Panc1 (cell line): Measurements from ENCODE around the gene NEGR1. TPM values are rescaled to one million over a fixed set of nuclear protein-coding genes. Genes with fewer than 3 reads are reported as not detected.

ENCODE experiments used
- ATAC-seq: fragments of 200-7000 bp; cut with Tn5 transposase; 2 replicates; pipeline ENCODE4 v1.9.1; 2020; ENCODE audit warnings: mild to moderate bottlenecking, moderate library complexity
- BruUV-seq: library from RNA; stranded (reverse); fragments of 400-500 nt; replicated peaks from 2 replicates; lab custom pipeline; 2021; lab: Mats Ljungman, UMichigan
- CTCF ChIA-PET: fragments of 300-600 bp; sonication (Branson Sonifier 250); formaldehyde crosslinking; loops from one replicate; lab custom pipeline; 2022; ENCODE audit warnings: antibody characterized with exemption; lab: Charles Lee
- POLR2A ChIA-PET: fragments of 300-600 bp; sonication (Branson Sonifier 250); formaldehyde crosslinking; loops from one replicate; lab custom pipeline; 2022; ENCODE audit warnings: antibody characterized with exemption; lab: Charles Lee
- DNase-seq: peaks from one replicate; pipeline ENCODE4 v3.0.0-alpha.2; 2010; ENCODE audit warnings: low read depth, low spot score
- H3K27ac ChIP-seq: 2 replicates; pipeline ENCODE4 v1.5.1; 2011; ENCODE audit warnings: mild to moderate bottlenecking, low read length, inconsistent platforms
- H3K27me3 ChIP-seq: fragments of 200-500 bp; sonication (Bioruptor generic); 2 replicates; pipeline ENCODE4 v1.6.0; 2014; ENCODE audit warnings: low read length, inconsistent platforms; ENCODE audit not compliant: control insufficient read depth, insufficient read depth
- H3K36me3 ChIP-seq: fragments of 200-500 bp; sonication (Bioruptor generic); 2 replicates; pipeline ENCODE4 v1.5.1; 2014; ENCODE audit warnings: inconsistent platforms, mild to moderate bottlenecking, low read length, moderate library complexity; ENCODE audit not compliant: control insufficient read depth, insufficient read depth
- H3K4me1 ChIP-seq: 2 replicates; pipeline ENCODE4 v1.5.1; 2011; ENCODE audit warnings: inconsistent platforms, mild to moderate bottlenecking, low read length, moderate library complexity; ENCODE audit not compliant: control insufficient read depth, insufficient read depth
- H3K4me3 ChIP-seq, 2 experiments: 2 replicates each; pipeline ENCODE4 v1.5.1; 2011 to 2012; ENCODE audit warnings: low read depth in 2 of 2, low read length in 2 of 2, mild to moderate bottlenecking in 2 of 2, inconsistent platforms in 1 of 2, moderate library complexity in 1 of 2
- H3K9me3 ChIP-seq: fragments of 200-500 bp; sonication (Bioruptor generic); 2 replicates; pipeline ENCODE4 v1.5.1; 2014; ENCODE audit warnings: low read depth, mild to moderate bottlenecking, inconsistent platforms, low read length, moderate library complexity; ENCODE audit not compliant: control insufficient read depth, insufficient read depth
- POLR2AphosphoS5 ChIP-seq: IDR thresholded peaks from 2 replicates; pipeline ENCODE4 v1.6.1; 2012; ENCODE audit warnings: mild to moderate bottlenecking, low read depth, low read length, moderate library complexity
- SIN3A ChIP-seq: IDR thresholded peaks from 2 replicates; pipeline ENCODE4 v1.6.1; 2012; ENCODE audit warnings: low read depth, mild to moderate bottlenecking, low read length, moderate library complexity, borderline replicate concordance; ENCODE audit not compliant: insufficient read depth
- TCF7L2 ChIP-seq: IDR thresholded peaks from 2 replicates; pipeline ENCODE4 v1.6.1; 2011; ENCODE audit warnings: mild to moderate bottlenecking, low read depth, low read length, inconsistent platforms
- in situ Hi-C: cut with HindIII; loops from 2 replicates; pipeline ENCODE4 v1.10.0; 2016; ENCODE audit warnings: low sequenced_read_pairs, low pct_unique_long_range_greater_than_20kb
- intact Hi-C: fragments of 100-400 bp; cut with micrococcal nuclease; formaldehyde crosslinking; loops from one replicate; pipeline ENCODE4 v1.10.0; 2022; ENCODE audit not compliant: unreplicated experiment
- total RNA-seq: library from RNA; stranded (reverse); gene quantifications from one replicate; pipeline ENCODE4 v1.2.1, GENCODE V29; 2021; ENCODE audit not compliant: unreplicated experiment
- TF ChIP-seq, protein P1 (sequence below), 2 experiments: IDR thresholded peaks; 2 replicates each; pipeline ENCODE4 v1.6.1; 2011 to 2012; ENCODE audit warnings: low read depth in 2 of 2, control low read depth in 1 of 2, low read length in 1 of 2, mild to moderate bottlenecking in 1 of 2, moderate library complexity in 1 of 2; ENCODE audit not compliant: insufficient read depth in 1 of 2
- TF ChIP-seq, protein P2 (sequence below): fragments of 450-650 bp; IDR thresholded peaks from 2 replicates; pipeline ENCODE4 v1.5.1; 2017; ENCODE audit warnings: mild to moderate bottlenecking

Gene NEGR1
- total RNA-seq, 1 experiment from 2014 or later: 2.7 TPM

DNA sequence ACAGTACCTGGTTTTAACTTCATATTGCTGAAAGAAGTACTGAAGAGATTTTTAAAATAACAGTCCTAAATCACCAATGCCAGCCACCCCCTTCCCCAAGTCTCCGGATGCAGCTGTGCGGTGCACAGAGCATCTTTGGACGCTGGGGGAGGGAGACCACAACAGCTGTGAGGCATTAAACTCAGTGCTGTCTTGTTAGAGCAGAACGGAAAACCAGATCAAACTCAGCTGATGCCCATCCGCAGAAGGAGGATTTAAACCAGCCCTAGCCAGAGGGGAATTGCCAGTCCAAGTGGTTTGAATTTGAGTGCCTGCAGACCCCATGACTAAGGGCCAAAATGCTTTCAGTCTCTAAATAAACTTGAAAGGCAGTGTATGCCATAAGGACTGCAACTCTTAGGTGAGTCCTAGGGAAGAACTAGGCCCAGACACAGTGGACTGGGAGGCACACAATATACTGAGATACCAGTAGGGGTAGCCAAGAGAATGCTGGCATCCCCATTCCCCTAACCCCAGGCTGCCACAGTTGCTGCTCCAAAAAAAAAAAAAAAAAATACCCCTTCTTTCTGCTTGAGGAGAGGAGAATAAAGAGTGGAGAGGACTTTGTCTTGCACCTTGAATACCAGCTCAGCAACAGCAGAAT is 576.2 kb downstream of the NEGR1 start:
- Histone ChIP-seq H3K27me3 (no peaks in the 10 kb centered on the region), H3K36me3 (no peaks in the 10 kb centered on the region), H3K27ac (no peak overlapping the region), H3K4me1 (no peaks in the 10 kb centered on the region), H3K9me3 (no peaks in the 10 kb centered on the region), H3K4me3 (no peak overlapping the region)
- DNase-seq: no peak
- TF ChIP-seq, protein P1, sequence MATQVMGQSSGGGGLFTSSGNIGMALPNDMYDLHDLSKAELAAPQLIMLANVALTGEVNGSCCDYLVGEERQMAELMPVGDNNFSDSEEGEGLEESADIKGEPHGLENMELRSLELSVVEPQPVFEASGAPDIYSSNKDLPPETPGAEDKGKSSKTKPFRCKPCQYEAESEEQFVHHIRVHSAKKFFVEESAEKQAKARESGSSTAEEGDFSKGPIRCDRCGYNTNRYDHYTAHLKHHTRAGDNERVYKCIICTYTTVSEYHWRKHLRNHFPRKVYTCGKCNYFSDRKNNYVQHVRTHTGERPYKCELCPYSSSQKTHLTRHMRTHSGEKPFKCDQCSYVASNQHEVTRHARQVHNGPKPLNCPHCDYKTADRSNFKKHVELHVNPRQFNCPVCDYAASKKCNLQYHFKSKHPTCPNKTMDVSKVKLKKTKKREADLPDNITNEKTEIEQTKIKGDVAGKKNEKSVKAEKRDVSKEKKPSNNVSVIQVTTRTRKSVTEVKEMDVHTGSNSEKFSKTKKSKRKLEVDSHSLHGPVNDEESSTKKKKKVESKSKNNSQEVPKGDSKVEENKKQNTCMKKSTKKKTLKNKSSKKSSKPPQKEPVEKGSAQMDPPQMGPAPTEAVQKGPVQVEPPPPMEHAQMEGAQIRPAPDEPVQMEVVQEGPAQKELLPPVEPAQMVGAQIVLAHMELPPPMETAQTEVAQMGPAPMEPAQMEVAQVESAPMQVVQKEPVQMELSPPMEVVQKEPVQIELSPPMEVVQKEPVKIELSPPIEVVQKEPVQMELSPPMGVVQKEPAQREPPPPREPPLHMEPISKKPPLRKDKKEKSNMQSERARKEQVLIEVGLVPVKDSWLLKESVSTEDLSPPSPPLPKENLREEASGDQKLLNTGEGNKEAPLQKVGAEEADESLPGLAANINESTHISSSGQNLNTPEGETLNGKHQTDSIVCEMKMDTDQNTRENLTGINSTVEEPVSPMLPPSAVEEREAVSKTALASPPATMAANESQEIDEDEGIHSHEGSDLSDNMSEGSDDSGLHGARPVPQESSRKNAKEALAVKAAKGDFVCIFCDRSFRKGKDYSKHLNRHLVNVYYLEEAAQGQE (IDR thresholded peaks at IDR 0.05; ENCODE audit: insufficient read depth in 1 of 2, low read depth in 2 of 2, low read length in 1 of 2): no peak
- TF ChIP-seq SIN3A (no peak), TCF7L2 (no peak), POLR2AphosphoS5 (no peak)
- TF ChIP-seq, protein P2, sequence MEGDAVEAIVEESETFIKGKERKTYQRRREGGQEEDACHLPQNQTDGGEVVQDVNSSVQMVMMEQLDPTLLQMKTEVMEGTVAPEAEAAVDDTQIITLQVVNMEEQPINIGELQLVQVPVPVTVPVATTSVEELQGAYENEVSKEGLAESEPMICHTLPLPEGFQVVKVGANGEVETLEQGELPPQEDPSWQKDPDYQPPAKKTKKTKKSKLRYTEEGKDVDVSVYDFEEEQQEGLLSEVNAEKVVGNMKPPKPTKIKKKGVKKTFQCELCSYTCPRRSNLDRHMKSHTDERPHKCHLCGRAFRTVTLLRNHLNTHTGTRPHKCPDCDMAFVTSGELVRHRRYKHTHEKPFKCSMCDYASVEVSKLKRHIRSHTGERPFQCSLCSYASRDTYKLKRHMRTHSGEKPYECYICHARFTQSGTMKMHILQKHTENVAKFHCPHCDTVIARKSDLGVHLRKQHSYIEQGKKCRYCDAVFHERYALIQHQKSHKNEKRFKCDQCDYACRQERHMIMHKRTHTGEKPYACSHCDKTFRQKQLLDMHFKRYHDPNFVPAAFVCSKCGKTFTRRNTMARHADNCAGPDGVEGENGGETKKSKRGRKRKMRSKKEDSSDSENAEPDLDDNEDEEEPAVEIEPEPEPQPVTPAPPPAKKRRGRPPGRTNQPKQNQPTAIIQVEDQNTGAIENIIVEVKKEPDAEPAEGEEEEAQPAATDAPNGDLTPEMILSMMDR: no peak
- ChIA-PET POLR2A (no interaction called here), CTCF (no interaction called here)
- intact Hi-C loops: no loop called here
- no TSS peak for BruUV-seq
- in situ Hi-C loops: no loop called here
- no peak for ATAC-seq

DNA sequence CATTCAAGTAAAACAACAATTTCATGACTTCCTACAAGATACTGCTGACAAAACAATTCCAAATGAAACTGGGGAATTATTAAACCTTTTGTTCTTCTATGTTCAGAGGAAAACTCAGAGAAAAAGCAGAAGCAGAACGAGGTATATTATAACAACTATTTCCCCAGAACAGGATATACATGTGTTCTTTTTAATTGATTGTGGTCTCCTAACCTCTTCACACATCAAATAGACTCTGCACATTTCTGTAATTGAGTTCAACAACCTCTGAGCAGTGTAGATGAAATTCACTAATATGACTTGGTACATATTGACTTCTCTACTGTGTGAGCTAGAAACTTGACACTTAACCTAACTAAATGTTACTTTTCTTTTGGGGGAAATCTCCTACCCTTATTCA is 584.2 kb downstream of the NEGR1 start:
- BruUV-seq: no TSS peak
- intact Hi-C loops: no loop called here

More for the DNA sequence above, 584.2 kb downstream of the NEGR1 start:
- in situ Hi-C loops: no loop called here
- Histone ChIP-seq H3K27ac (no peak overlapping the region), H3K4me1 (no peaks in the 10 kb centered on the region), H3K4me3 (no peak overlapping the region), H3K36me3 (no peaks in the 10 kb centered on the region), H3K27me3 (no peaks in the 10 kb centered on the region), H3K9me3 (no peaks in the 10 kb centered on the region)
- ChIA-PET POLR2A (no interaction called here), CTCF (no interaction called here)
- no peak for TF ChIP-seq TCF7L2
- TF ChIP-seq, protein P2: no peak
- TF ChIP-seq SIN3A: no peak
- ATAC-seq: no peak
- no peak for DNase-seq
